H1 (cell line): ENCODE results near the gene GALNT1. TPM values are rescaled to one million over a fixed set of nuclear protein-coding genes. Genes with fewer than 3 reads are reported as not detected.

Experiments used
- CTCF ChIA-PET: fragments of 300-600 bp; sonication (Branson Sonifier 250); formaldehyde crosslinking; loops from one replicate; lab custom pipeline; 2021; ENCODE audit not compliant: partially characterized antibody; lab: Charles Lee
- POLR2A ChIA-PET: fragments of 300-600 bp; sonication (Branson Sonifier 250); formaldehyde crosslinking; loops from one replicate; lab custom pipeline; 2021; ENCODE audit warnings: inconsistent platforms; ENCODE audit not compliant: partially characterized antibody; lab: Charles Lee
- DNase-seq, 2 experiments: peaks; one replicate each; pipeline versions ENCODE4 v3.0.0 to v3.0.0-alpha.2; 2010 to 2022; ENCODE audit warnings: low spot score in 2 of 2, low read depth in 1 of 2, mixed read lengths in 1 of 2
- FAIRE-seq: peaks from 2 replicates; lab custom pipeline; 2011; peaks lifted over from hg19 to GRCh38; lab: Jason Lieb, UNC
- H2AFZ ChIP-seq: 2 replicates; pipeline ENCODE4 v1.8.1; 2012; ENCODE audit warnings: low read length, inconsistent platforms
- H2AK5ac ChIP-seq: 2 replicates; pipeline ENCODE4 v1.6.1; 2013; ENCODE audit warnings: low read depth, low read length
- H2BK120ac ChIP-seq: replicated peaks from 2 replicates; pipeline ENCODE3; 2013; ENCODE audit warnings: low read depth, low read length, inconsistent platforms
- H2BK12ac ChIP-seq: 2 replicates; pipeline ENCODE4 v1.6.1; 2013; ENCODE audit warnings: low read depth, low read length
- H2BK15ac ChIP-seq: 2 replicates; pipeline ENCODE4 v1.6.1; 2013; ENCODE audit warnings: low read length
- H2BK20ac ChIP-seq: 2 replicates; pipeline ENCODE4 v1.6.1; 2013; ENCODE audit warnings: low read length
- H2BK5ac ChIP-seq: 2 replicates; pipeline ENCODE4 v1.6.1; 2013; ENCODE audit warnings: low read depth, low read length
- H3K14ac ChIP-seq: 2 replicates; pipeline ENCODE4 v1.6.1; 2013; ENCODE audit warnings: inconsistent platforms; ENCODE audit not compliant: insufficient read length
- H3K18ac ChIP-seq: 2 replicates; pipeline ENCODE4 v1.6.1; 2013; ENCODE audit warnings: low read length; ENCODE audit errors: extremely low read depth
- H3K23ac ChIP-seq: 2 replicates; pipeline ENCODE4 v1.6.1; 2013; ENCODE audit warnings: inconsistent platforms; ENCODE audit not compliant: insufficient read length
- H3K23me2 ChIP-seq: 2 replicates; pipeline ENCODE4 v1.6.1; 2013; ENCODE audit warnings: low read depth, low read length
- H3K27ac ChIP-seq: 2 replicates; pipeline ENCODE4 v1.6.1; 2011; ENCODE audit warnings: low read depth, low read length, inconsistent platforms
- H3K27me3 ChIP-seq, 4 experiments: replicated peaks in 1 of 4; 1 replicate in 1 of 4; 2 replicates in 3 of 4; pipeline versions ENCODE4 v1.6.1 to v1.8.1; 2011 to 2013; ENCODE audit warnings: low read length in 3 of 4, mild to moderate bottlenecking in 3 of 4, inconsistent platforms in 2 of 4, mixed read lengths in 2 of 4, moderate library complexity in 1 of 4; ENCODE audit not compliant: control insufficient read depth in 3 of 4, insufficient read depth in 3 of 4; ENCODE audit errors: extremely low read depth in 1 of 4
- H3K36me3 ChIP-seq, 4 experiments: 2 replicates each; pipeline versions ENCODE4 v1.6.1 to v1.8.1; 2011 to 2013; ENCODE audit warnings: mild to moderate bottlenecking in 4 of 4, low read length in 3 of 4, moderate library complexity in 2 of 4, control low read depth in 1 of 4, inconsistent platforms in 1 of 4; ENCODE audit not compliant: insufficient read depth in 4 of 4, control insufficient read depth in 2 of 4
- H3K4ac ChIP-seq: replicated peaks from 2 replicates; pipeline ENCODE3; 2013; ENCODE audit warnings: low read length, low read depth, mixed read lengths, inconsistent platforms; ENCODE audit not compliant: insufficient read length
- H3K4me1 ChIP-seq, 4 experiments: replicated peaks in 1 of 4; 1 replicate in 1 of 4; 2 replicates in 3 of 4; pipeline versions ENCODE4 v1.6.1 to v1.8.1; 2011 to 2013; ENCODE audit warnings: low read length in 3 of 4, inconsistent platforms in 2 of 4, mixed read lengths in 1 of 4; ENCODE audit not compliant: insufficient read depth in 4 of 4, control insufficient read depth in 3 of 4
- H3K4me2 ChIP-seq, 2 experiments: 2 replicates each; pipeline versions ENCODE4 v1.6.1 to v1.8.1; 2011 to 2013; ENCODE audit warnings: low read depth in 2 of 2, low read length in 2 of 2, control low read depth in 1 of 2, inconsistent platforms in 1 of 2, mild to moderate bottlenecking in 1 of 2; ENCODE audit not compliant: insufficient read depth in 1 of 2
- H3K4me3 ChIP-seq, 4 experiments: fragments of 200-600, 300-600 bp in 1 of 4; sonication (generic), shearing (Covaris generic), sonication (Bioruptor Twin) in 1 of 4; 2 replicates each; pipeline versions ENCODE4 v1.5.1 to v1.8.1; 2011 to 2016; ENCODE audit warnings: low read length in 4 of 4, low read depth in 3 of 4, control low read depth in 2 of 4, inconsistent platforms in 2 of 4, mild to moderate bottlenecking in 2 of 4, mixed read lengths in 1 of 4, moderate library complexity in 1 of 4; ENCODE audit not compliant: insufficient read depth in 2 of 4; ENCODE audit errors: extremely low read depth in 1 of 4
- H3K56ac ChIP-seq: replicated peaks from 2 replicates; pipeline ENCODE3; 2013; ENCODE audit warnings: low read depth, mild to moderate bottlenecking, mixed read lengths, low read length, inconsistent platforms; ENCODE audit not compliant: insufficient read length
- H3K79me1 ChIP-seq: 2 replicates; pipeline ENCODE4 v1.6.1; 2013; ENCODE audit warnings: low read depth, low read length, control low read depth
- H3K79me2 ChIP-seq, 2 experiments: 2 replicates each; pipeline versions ENCODE4 v1.6.1 to v1.8.1; 2012 to 2013; ENCODE audit warnings: low read length in 2 of 2, mild to moderate bottlenecking in 2 of 2, inconsistent platforms in 1 of 2; ENCODE audit not compliant: insufficient read depth in 2 of 2, control insufficient read depth in 1 of 2
- H3K9ac ChIP-seq, 4 experiments: replicated peaks in 1 of 4; 1 replicate in 1 of 4; 2 replicates in 3 of 4; pipeline versions ENCODE4 v1.6.1 to v1.8.1; 2011 to 2013; ENCODE audit warnings: low read depth in 3 of 4, low read length in 3 of 4, control low read depth in 2 of 4, mild to moderate bottlenecking in 2 of 4, moderate library complexity in 2 of 4, inconsistent platforms in 1 of 4; ENCODE audit errors: extremely low read depth in 1 of 4
- H3K9me3 ChIP-seq, 2 experiments: 2 replicates each; pipeline versions ENCODE4 v1.6.1 to v1.8.1; 2012 to 2013; ENCODE audit warnings: mild to moderate bottlenecking in 2 of 2, moderate library complexity in 2 of 2, control low read depth in 1 of 2, inconsistent platforms in 1 of 2, low read depth in 1 of 2, low read length in 1 of 2, mixed read lengths in 1 of 2; ENCODE audit not compliant: insufficient read depth in 2 of 2
- H4K20me1 ChIP-seq, 2 experiments: replicated peaks in 1 of 2; 2 replicates each; pipeline versions ENCODE3 to v1.8.1; 2011 to 2013; ENCODE audit warnings: inconsistent platforms in 2 of 2, low read length in 2 of 2, mild to moderate bottlenecking in 1 of 2; ENCODE audit not compliant: insufficient read depth in 2 of 2, control insufficient read depth in 1 of 2
- H4K5ac ChIP-seq: 2 replicates; pipeline ENCODE4 v1.6.1; 2013; ENCODE audit warnings: low read length, low read depth, mixed read lengths, inconsistent platforms; ENCODE audit not compliant: insufficient read length
- H4K8ac ChIP-seq: 2 replicates; pipeline ENCODE4 v1.8.0; 2013; ENCODE audit warnings: mild to moderate bottlenecking, moderate library complexity, low read length, inconsistent platforms; ENCODE audit not compliant: insufficient read depth; ENCODE audit errors: extremely low read depth
- H4K91ac ChIP-seq: replicated peaks from 2 replicates; pipeline ENCODE3; 2013; ENCODE audit warnings: low read length, mixed read lengths, inconsistent platforms; ENCODE audit not compliant: insufficient read length
- CHD2 ChIP-seq: IDR thresholded peaks from 2 replicates; pipeline ENCODE4 v1.6.1; 2012; ENCODE audit warnings: low read length, improper control_type of control experiment
- CTBP2 ChIP-seq: IDR thresholded peaks from 2 replicates; pipeline ENCODE4 v1.7.0; 2011; ENCODE audit warnings: borderline replicate concordance, mild to moderate bottlenecking, moderate library complexity, mixed read lengths, low read length; ENCODE audit not compliant: insufficient read depth, insufficient read length
- GTF2F1 ChIP-seq: IDR thresholded peaks from 2 replicates; pipeline ENCODE4 v1.6.1; 2012; ENCODE audit warnings: low read depth, low read length, improper control_type of control experiment, borderline replicate concordance
- KDM1A ChIP-seq: fragments of 200-600, 300-600 bp; sonication (generic); IDR thresholded peaks from 2 replicates; pipeline ENCODE4 v1.7.1; 2016; ENCODE audit warnings: mild to moderate bottlenecking, low read length, borderline replicate concordance
- SIRT6 ChIP-seq: IDR thresholded peaks from one replicate; pipeline ENCODE4 v1.7.1; 2012; ENCODE audit warnings: low read length, inconsistent platforms
- SP2 ChIP-seq: IDR thresholded peaks from 2 replicates; pipeline ENCODE4 v1.6.1; 2012; ENCODE audit warnings: mild to moderate bottlenecking, low read length, inconsistent platforms
- YY1 ChIP-seq: IDR thresholded peaks from 2 replicates; pipeline ENCODE4 v1.6.1; 2011; ENCODE audit warnings: low read depth, mild to moderate bottlenecking, low read length
- WGBS, 2 experiments: shearing (Covaris generic) in 1 of 2; methylation state at CpG; one replicate each; pipeline versions ENCODE4 v1.1.6 to v1.1.7; 2013 to 2015; ENCODE audit warnings: low lambda C conversion rate in 2 of 2, mixed read lengths in 2 of 2, inconsistent platforms in 1 of 2, low coverage in 1 of 2, missing lambda C conversion rate in 1 of 2; ENCODE audit not compliant: insufficient replicate concordance in 2 of 2, insufficient coverage in 1 of 2, insufficient read length in 1 of 2; ENCODE audit errors: extremely low coverage in 1 of 2, missing lambda C conversion rate in 1 of 2; 5-methylcytosine and 5-hydroxymethylcytosine counted together
- polyA plus RNA-seq, 7 experiments: library from polyadenylated mRNA; depleted of rRNA in 3 of 7; stranded (reverse) in 5 of 7; unstranded in 2 of 7; fragments of >200 nt in 5 of 7; fragments of 200-250 nt in 2 of 7; gene quantifications; 1 replicate in 5 of 7; 2 replicates in 1 of 7; 4 replicates in 1 of 7; pipeline versions ENCODE4 v1.2.1 to v1.2.3, GENCODE V29; 2011 to 2013; ENCODE audit warnings: missing spikeins in 2 of 7, mixed read lengths in 2 of 7
- total RNA-seq: library from RNA; stranded (reverse); fragmentation: NEBNext Ultra II Directional; extraction: Animal tissue kit (Norgen Biotek cat#: 25700); gene quantifications from 2 replicates; pipeline ENCODE4 v1.2.1, GENCODE V29; 2021

The GALNT1 gene
- total and polyA plus RNA-seq, 2 of the 8 experiments (the other 6 are each of a cell fraction or from before 2014, with no cell fraction given), result 22.4 to 101 TPM

GRCh38 chr18:35714539-35714938, 133.0 kb downstream of the GALNT1 start:
- H3K9ac ChIP-seq, result no peak overlapping the region
- no peak overlapping the region for H4K91ac ChIP-seq
- FAIRE-seq (no peak), DNase-seq (no peak)
- no peak overlapping the region for H2BK120ac ChIP-seq
- H3K36me3 ChIP-seq, result peaks cover 0 to 11% (median 0%) of the 10 kb centered on the region in 4 experiments; a peak in 1 of 8 replicates
- no peak overlapping the region for H3K4me3 ChIP-seq
- no peak overlapping the region for H3K56ac ChIP-seq
- peaks cover 0 to 3% of the 10 kb centered on the region in 2 experiments; a peak in 1 of 4 replicates for H3K9me3 ChIP-seq
- no peaks in the 10 kb centered on the region for H4K20me1 ChIP-seq
- H3K23me2 ChIP-seq, result no peaks in the 10 kb centered on the region
- H2AFZ ChIP-seq, result no peak overlapping the region
- H3K4me2 ChIP-seq, result no peak overlapping the region
- no peak overlapping the region for H2AK5ac ChIP-seq
- H3K4me1 ChIP-seq, result no peaks in the 10 kb centered on the region
- H2BK15ac ChIP-seq, result no peak overlapping the region
- 98% methylated on average over 2 of the region's 2 CpGs; no CpG with 5 or more reads in 1 of the 2 experiments for WGBS, 2 experiments
- H2BK12ac ChIP-seq, result no peak overlapping the region
- H3K27ac ChIP-seq, result no peak overlapping the region
- H4K5ac ChIP-seq, result no peak overlapping the region
- H3K18ac ChIP-seq, result no peak overlapping the region
- H3K23ac ChIP-seq, result no peak overlapping the region
- H3K79me2 ChIP-seq, result no peaks in the 10 kb centered on the region
- no peaks in the 10 kb centered on the region for H3K27me3 ChIP-seq
- H3K14ac ChIP-seq, result no peak overlapping the region
- no peak overlapping the region for H2BK5ac ChIP-seq
- H4K8ac ChIP-seq, result 0 out of 2 replicates have a peak overlapping the region, but pooled peaks have one; percentile 22
- no peak overlapping the region for H3K4ac ChIP-seq
- TF ChIP-seq KDM1A (no peak), CTBP2 (no peak), CHD2 (no peak), YY1 (no peak), SIRT6 (no peak), GTF2F1 (no peak), SP2 (no peak)
- TF ChIP-seq, all 59 proteins: peak for 0
- ChIA-PET POLR2A (interaction anchor here (0.6 kb wide), 1 partner anchor 215 kb away, joined by 3 read pairs; no protein-coding TSS in a partner anchor), CTCF (interaction anchor here (0.7 to 1.6 kb wide), 5 partner anchors 32 to 328 kb away, joined by 3 read pairs; no protein-coding TSS in a partner anchor)
- Histone ChIP-seq H2BK20ac (no peak overlapping the region), H3K79me1 (no peaks in the 10 kb centered on the region)
